LNCAP (cell line): ENCODE measurements around the gene SERINC3.

Experiments used
- CTCF ChIP-seq: fragments of 450-650 bp; IDR thresholded peaks from 2 replicates; pipeline ENCODE4 v1.5.1; 2017; ENCODE audit warnings: mild to moderate bottlenecking

SERINC3 gene

GRCh38 chr20:44500221-44500620, 21.6 kb downstream of the SERINC3 start:
- TF ChIP-seq CTCF: no peak

- no peak for TF ChIP-seq CTCF
Measured at GRCh38 chr20:44497761-44498160, 24.1 kb downstream of the SERINC3 start.

GRCh38 chr20:44496976-44497375, 24.9 kb downstream of the SERINC3 start:
- no peak for TF ChIP-seq CTCF

GRCh38 chr20:44495802-44496481, 25.9 kb downstream of the SERINC3 start:
- no peak for TF ChIP-seq CTCF

- TF ChIP-seq CTCF: no peak
Measured at GRCh38 chr20:44495257-44495656, 26.6 kb downstream of the SERINC3 start.

GRCh38 chr20:44494681-44495080, 27.2 kb downstream of the SERINC3 start:
- TF ChIP-seq CTCF: no peak

- no peak for TF ChIP-seq CTCF
Measured at GRCh38 chr20:44494266-44494665, 27.6 kb downstream of the SERINC3 start.
